K562 (cell line): ENCODE data around the gene NUP62. TPM values are rescaled to one million over a fixed set of nuclear protein-coding genes. Genes with fewer than 3 reads are reported as not detected.

Experiments
- CGGBP1 ChIP-seq: fragments of 250-450 bp; sonication (Bioruptor Pico); IDR thresholded peaks from 2 replicates; pipeline ENCODE4 v1.9.0; 2021; ENCODE audit warnings: mild to moderate bottlenecking
- CHD1 ChIP-seq: fragments of 200-600 bp; sonication (generic); IDR thresholded peaks from one replicate; pipeline ENCODE4 v1.6.1; 2012; ENCODE audit warnings: mild to moderate bottlenecking, moderate library complexity, low read length, inconsistent platforms
- E2F8 ChIP-seq: fragments of 450-650 bp; IDR thresholded peaks from 2 replicates; pipeline ENCODE4 v1.7.1; 2018; ENCODE audit warnings: mild to moderate bottlenecking, low read depth; ENCODE audit not compliant: partially characterized antibody
- HNRNPH1 ChIP-seq: fragments of 200-400 bp; formaldehyde crosslinking; optimal IDR thresholded peaks from 2 replicates; pipeline ENCODE3; 2017; ENCODE audit warnings: low read depth, mild to moderate bottlenecking, low read length, moderate library complexity
- KLF6 ChIP-seq: fragments of 250-450 bp; sonication (Bioruptor Pico); IDR thresholded peaks from 2 replicates; pipeline ENCODE4 v1.4.0; 2020; ENCODE audit warnings: mild to moderate bottlenecking, moderate library complexity, borderline replicate concordance
- NFIX ChIP-seq: fragments of 250-450 bp; sonication (Bioruptor Pico); IDR thresholded peaks from 2 replicates; pipeline ENCODE4 v1.4.0; 2020; ENCODE audit warnings: low read depth, mild to moderate bottlenecking, moderate library complexity
- POLR2AphosphoS2 ChIP-seq: IDR thresholded peaks from 2 replicates; pipeline ENCODE4 v1.6.1; 2012; ENCODE audit warnings: low read length, improper control_type of control experiment
- RBFOX2 ChIP-seq: fragments of 200-400 bp; formaldehyde crosslinking; IDR thresholded peaks from 2 replicates; pipeline ENCODE4 v1.6.1; 2017; ENCODE audit warnings: low read depth, mild to moderate bottlenecking, low read length, moderate library complexity
- RBM15 ChIP-seq: fragments of 200-400 bp; formaldehyde crosslinking; IDR thresholded peaks from 2 replicates; pipeline ENCODE4 v1.6.1; 2018; ENCODE audit warnings: mild to moderate bottlenecking, low read length, moderate library complexity; ENCODE audit not compliant: insufficient read depth
- RBM22 ChIP-seq: fragments of 200-400 bp; formaldehyde crosslinking; IDR thresholded peaks from 2 replicates; pipeline ENCODE4 v1.6.1; 2018; ENCODE audit warnings: low read length, low read depth; ENCODE audit not compliant: poor library complexity, severe bottlenecking
- RBM25 ChIP-seq: fragments of 200-400 bp; formaldehyde crosslinking; IDR thresholded peaks from 2 replicates; pipeline ENCODE4 v1.6.1; 2018; ENCODE audit warnings: low read length, low read depth, moderate library complexity; ENCODE audit not compliant: severe bottlenecking
- SIN3A ChIP-seq, 2 experiments: fragments of 150-350 bp in 1 of 2; IDR thresholded peaks; 2 replicates each; pipeline ENCODE4 v1.6.1; 2011 to 2016; ENCODE audit warnings: borderline replicate concordance in 2 of 2, low read depth in 2 of 2, low read length in 2 of 2, mild to moderate bottlenecking in 2 of 2, moderate library complexity in 2 of 2; ENCODE audit not compliant: control insufficient read depth in 1 of 2
- SMARCB1 ChIP-seq: IDR thresholded peaks from 2 replicates; pipeline ENCODE4 v1.6.1; 2011; ENCODE audit warnings: improper control_type of control experiment, low read depth; ENCODE audit not compliant: insufficient read length
- TRIM28 ChIP-seq: fragments of 450-650 bp; IDR thresholded peaks from 2 replicates; pipeline ENCODE4 v1.6.1; 2017
- ZBED1 ChIP-seq: IDR thresholded peaks from 2 replicates; pipeline ENCODE4 v1.6.1; 2014
- ZNF121 ChIP-seq: sonication (generic); formaldehyde crosslinking; conservative IDR thresholded peaks from 2 replicates; pipeline ENCODE4 v1.8.0; 2022; ENCODE audit warnings: missing genetic modification reagents
- ZNF124 ChIP-seq: sonication (generic); formaldehyde crosslinking; IDR thresholded peaks from 2 replicates; pipeline ENCODE4 v1.8.1; 2022; ENCODE audit warnings: missing genetic modification reagents
- ZNF592 ChIP-seq: fragments of 450-650 bp; IDR thresholded peaks from 2 replicates; pipeline ENCODE4 v1.6.1; 2017; ENCODE audit warnings: antibody characterized with exemption, mild to moderate bottlenecking
- ZNF764 ChIP-seq: fragments of 250-450 bp; sonication (Bioruptor Pico); IDR thresholded peaks from 2 replicates; pipeline ENCODE4 v1.4.0; 2020; ENCODE audit warnings: low read depth, mild to moderate bottlenecking, moderate library complexity
- ZNF830 ChIP-seq: fragments of 250-450 bp; sonication (Bioruptor Pico); IDR thresholded peaks from 2 replicates; pipeline ENCODE4 v1.5.0; 2021; ENCODE audit warnings: mild to moderate bottlenecking
- polyA plus RNA-seq, 8 experiments: library from polyadenylated mRNA; depleted of rRNA in 4 of 8; stranded (reverse) in 5 of 8; unstranded in 3 of 8; fragments of >200 nt; fragmentation: Nextera tagmentation in 2 of 8; fragmentation: Illumina TruSeq in 1 of 8; extraction: Ambion mirVana in 2 of 8; extraction: Trizol in 1 of 8; gene quantifications; 2 replicates each; pipeline versions ENCODE4 v1.2.1 to v1.2.3, GENCODE V29; 2011 to 2014; ENCODE audit warnings: inconsistent platforms in 1 of 8, missing spikeins in 1 of 8
- total RNA-seq, 7 experiments: library from RNA; depleted of rRNA in 6 of 7; stranded (reverse); fragments of >200 nt in 6 of 7; fragmentation: Illumina TruSeq in 2 of 7; extraction: Trizol in 2 of 7; gene quantifications; 2 replicates each; pipeline versions ENCODE4 v1.2.1 to v1.2.3, GENCODE V29; 2011 to 2021; ENCODE audit warnings: low replicate concordance in 1 of 7

The NUP62 gene
- total and polyA plus RNA-seq, 9 of the 15 experiments (the other 6 are each of a cell fraction or from before 2014, with no cell fraction given), result 16.9 to 109 (median 66.0) TPM

- TF ChIP-seq ZNF592 (no peak), ZNF764 (CRISPR knock-in tag) (no peak), CGGBP1 (CRISPR knock-in tag) (no peak), KLF6 (CRISPR knock-in tag) (no peak), NFIX (CRISPR knock-in tag) (no peak), POLR2AphosphoS2 (peak; percentile 24; the same call in 1 of the 2 replicates), E2F8 (no peak), HNRNPH1 (no peak), RBFOX2 (0 out of 2 replicates have a peak, but pooled peaks have one; percentile 14), ZNF121 (CRISPR knock-in tag) (no peak), RBM25 (no peak), CHD1 (no peak), TRIM28 (no peak), RBM15 (no peak), SMARCB1 (no peak), ZBED1 (no peak), ZNF830 (CRISPR knock-in tag) (no peak), RBM22 (peak; percentile 8), ZNF124 (CRISPR knock-in tag) (no peak), SIN3A (IDR thresholded peaks at IDR 0.05; ENCODE audit: borderline replicate concordance in 2 of 2, control insufficient read depth in 1 of 2, low read depth in 2 of 2, low read length in 2 of 2) (peak in 1 of 2 experiments; percentile 10; a peak in 1 of 4 replicates)
These were observed 68.2 kb downstream of the NUP62 start (continued) for GRCh38 chr19:49861107-49861506.
